H9 (cell line): ENCODE measurements around the gene TAF15. TPM values are rescaled to one million over a fixed set of nuclear protein-coding genes. Genes with fewer than 3 reads are reported as not detected.

Source experiments
- DNase-seq: peaks from one replicate; pipeline ENCODE4 v3.0.0-alpha.2; 2017
- H2AFZ ChIP-seq: one replicate; pipeline ENCODE4 v1.6.1; 2013; ENCODE audit warnings: mild to moderate bottlenecking, low read length, control low read depth, moderate library complexity
- H2AK5ac ChIP-seq: 2 replicates; pipeline ENCODE4 v1.6.1; 2013; ENCODE audit warnings: low read length, control low read depth, mixed read lengths; ENCODE audit not compliant: insufficient read length
- H2BK120ac ChIP-seq: one replicate; pipeline ENCODE4 v1.6.1; 2013; ENCODE audit warnings: low read depth, mild to moderate bottlenecking, low read length, control low read depth, inconsistent platforms; ENCODE audit not compliant: poor library complexity, severe bottlenecking
- H2BK12ac ChIP-seq: 2 replicates; pipeline ENCODE4 v1.6.1; 2013; ENCODE audit warnings: low read length, control low read depth, mixed read lengths, low read depth; ENCODE audit not compliant: insufficient read length
- H2BK15ac ChIP-seq: 2 replicates; pipeline ENCODE4 v1.6.1; 2013; ENCODE audit warnings: low read depth, low read length, control low read depth
- H2BK20ac ChIP-seq: one replicate; pipeline ENCODE4 v1.6.1; 2013; ENCODE audit warnings: low read depth, mild to moderate bottlenecking, low read length, control low read depth, inconsistent platforms; ENCODE audit not compliant: poor library complexity, severe bottlenecking
- H2BK5ac ChIP-seq: 2 replicates; pipeline ENCODE4 v1.6.1; 2013; ENCODE audit warnings: low read length, control low read depth, mixed read lengths; ENCODE audit not compliant: insufficient read length
- H3K14ac ChIP-seq: 2 replicates; pipeline ENCODE4 v1.6.1; 2013; ENCODE audit warnings: low read length, control low read depth; ENCODE audit not compliant: insufficient read depth
- H3K18ac ChIP-seq: 2 replicates; pipeline ENCODE4 v1.6.1; 2013; ENCODE audit warnings: low read depth, mild to moderate bottlenecking, mixed read lengths, low read length, control low read depth; ENCODE audit not compliant: insufficient read length
- H3K23ac ChIP-seq: 2 replicates; pipeline ENCODE4 v1.6.1; 2013; ENCODE audit warnings: low read length, control low read depth, mixed read lengths, low read depth; ENCODE audit not compliant: insufficient read length
- H3K23me2 ChIP-seq: 2 replicates; pipeline ENCODE4 v1.6.1; 2013; ENCODE audit warnings: low read depth, mild to moderate bottlenecking, mixed read lengths, low read length, control low read depth; ENCODE audit not compliant: insufficient read length, poor library complexity, severe bottlenecking
- H3K27ac ChIP-seq: 2 replicates; pipeline ENCODE4 v1.5.1; 2013; ENCODE audit warnings: low read length, control low read depth, mixed read lengths, low read depth; ENCODE audit not compliant: insufficient read length
- H3K27me3 ChIP-seq: 2 replicates; pipeline ENCODE4 v1.6.1; 2013; ENCODE audit warnings: low read length, control low read depth, inconsistent platforms; ENCODE audit not compliant: insufficient read depth
- H3K4ac ChIP-seq: 2 replicates; pipeline ENCODE4 v1.6.1; 2013; ENCODE audit warnings: low read depth, mild to moderate bottlenecking, control low read depth, inconsistent platforms, low read length, moderate library complexity
- H3K4me1 ChIP-seq: 2 replicates; pipeline ENCODE4 v1.6.1; 2013; ENCODE audit warnings: low read length, control low read depth, inconsistent platforms; ENCODE audit not compliant: insufficient read depth
- H3K4me2 ChIP-seq: 2 replicates; pipeline ENCODE4 v1.6.1; 2013; ENCODE audit warnings: low read length, control low read depth, mixed read lengths; ENCODE audit not compliant: insufficient read length, insufficient read depth
- H3K56ac ChIP-seq: 2 replicates; pipeline ENCODE4 v1.6.1; 2013; ENCODE audit warnings: low read depth, mild to moderate bottlenecking, mixed read lengths, low read length, control low read depth; ENCODE audit not compliant: insufficient read length
- H3K79me1 ChIP-seq: 2 replicates; pipeline ENCODE4 v1.6.1; 2013; ENCODE audit warnings: low read depth, mild to moderate bottlenecking, moderate library complexity, low read length, control low read depth, inconsistent platforms; ENCODE audit not compliant: insufficient read depth, poor library complexity, severe bottlenecking
- H3K79me2 ChIP-seq: 2 replicates; pipeline ENCODE4 v1.6.1; 2013; ENCODE audit warnings: low read length, control low read depth, inconsistent platforms; ENCODE audit not compliant: insufficient read depth
- H3K9ac ChIP-seq: 2 replicates; pipeline ENCODE4 v1.6.1; 2013; ENCODE audit warnings: low read length, control low read depth, mixed read lengths; ENCODE audit not compliant: insufficient read length; ENCODE audit errors: extremely low read depth
- H3K9me3 ChIP-seq: one replicate; pipeline ENCODE4 v1.6.1; 2013; ENCODE audit warnings: low read depth, low read length, inconsistent platforms; ENCODE audit not compliant: control insufficient read depth
- H3T11ph ChIP-seq: one replicate; pipeline ENCODE4 v1.6.1; 2013; ENCODE audit warnings: mild to moderate bottlenecking, low read length, control low read depth, inconsistent platforms
- H4K20me1 ChIP-seq: one replicate; pipeline ENCODE4 v1.6.1; 2013; ENCODE audit not compliant: control insufficient read depth, insufficient read length, insufficient read depth
- H4K5ac ChIP-seq: 2 replicates; pipeline ENCODE4 v1.6.1; 2013; ENCODE audit warnings: low read depth, mild to moderate bottlenecking, mixed read lengths, low read length, control low read depth; ENCODE audit not compliant: insufficient read length
- H4K8ac ChIP-seq: replicated peaks from 2 replicates; pipeline ENCODE4 v1.6.1; 2013; ENCODE audit warnings: low read length, control low read depth, mixed read lengths, low read depth; ENCODE audit not compliant: insufficient read length
- H4K91ac ChIP-seq: 2 replicates; pipeline ENCODE4 v1.6.1; 2013; ENCODE audit warnings: low read depth, mild to moderate bottlenecking, moderate library complexity, mixed read lengths, low read length, control low read depth; ENCODE audit not compliant: insufficient read length
- H3K27ac Mint-ChIP-seq, 3 experiments: 2 replicates in 2 of 3; 3 replicates in 1 of 3; pipeline ENCODE4 v1.8.0; 2020 to 2021; ENCODE audit warnings: mixed read lengths in 3 of 3, mild to moderate bottlenecking in 1 of 3, moderate library complexity in 1 of 3
- H3K27me3 Mint-ChIP-seq: 2 replicates; pipeline ENCODE4 v1.8.0; 2021; ENCODE audit warnings: low read depth, mild to moderate bottlenecking, moderate library complexity, mixed read lengths
- H3K36me3 Mint-ChIP-seq, 3 experiments: 2 replicates in 2 of 3; 3 replicates in 1 of 3; pipeline ENCODE4 v1.8.0; 2020 to 2021; ENCODE audit warnings: low read depth in 3 of 3, mixed read lengths in 3 of 3; ENCODE audit not compliant: insufficient read depth in 1 of 3
- H3K4me1 Mint-ChIP-seq, 2 experiments: 2 replicates each; pipeline ENCODE4 v1.8.0; 2020; ENCODE audit warnings: mixed read lengths in 2 of 2
- H3K4me3 Mint-ChIP-seq, 2 experiments: 2 replicates in 1 of 2; 3 replicates in 1 of 2; pipeline ENCODE4 v1.8.0; 2020 to 2021; ENCODE audit warnings: mild to moderate bottlenecking in 2 of 2, mixed read lengths in 2 of 2, moderate library complexity in 1 of 2
- H3K9me3 Mint-ChIP-seq, 2 experiments: 2 replicates in 1 of 2; 3 replicates in 1 of 2; pipeline ENCODE4 v1.8.0; 2020; ENCODE audit warnings: mild to moderate bottlenecking in 2 of 2, mixed read lengths in 2 of 2, moderate library complexity in 1 of 2
- CTCF ChIP-seq: fragments of 200-600 bp; sonication (generic); conservative IDR thresholded peaks from 3 replicates; pipeline ENCODE4 v1.8.0; 2021; ENCODE audit warnings: antibody characterized with exemption, mild to moderate bottlenecking
- WGBS: extraction: QIAGEN DNeasy Blood & Tissue Kit; methylation state at CpG from one replicate; pipeline ENCODE4 v1.1.7; 2013; ENCODE audit warnings: missing lambda C conversion rate, low lambda C conversion rate, mixed read lengths; ENCODE audit not compliant: insufficient read length; ENCODE audit errors: extremely low coverage; 5-methylcytosine and 5-hydroxymethylcytosine counted together
- total RNA-seq: library from RNA; stranded (reverse); gene quantifications from 2 replicates; pipeline ENCODE4 v1.2.1, GENCODE V29; 2021

Gene TAF15
- total RNA-seq, 1 experiment from 2014 or later = 304 TPM

GRCh38 chr17:35847006-35847405, 37.7 kb downstream of the TAF15 start:
- Histone ChIP-seq H4K91ac (no peak overlapping the region), H3K23ac (no peak overlapping the region), H3K4me1 (no peaks in the 10 kb centered on the region), H3K4ac (no peak overlapping the region), H2BK12ac (no peak overlapping the region), H4K20me1 (no peaks in the 10 kb centered on the region), H2BK120ac (no peak overlapping the region), H3T11ph (no peak overlapping the region), H2AK5ac (no peak overlapping the region), H3K79me1 (no peaks in the 10 kb centered on the region), H3K27me3 (no peaks in the 10 kb centered on the region), H3K79me2 (no peaks in the 10 kb centered on the region), H3K18ac (no peak overlapping the region), H3K56ac (no peak overlapping the region), H3K9me3 (no peaks in the 10 kb centered on the region), H2AFZ (no peak overlapping the region), H3K9ac (no peak overlapping the region), H4K5ac (no peak overlapping the region), H2BK15ac (no peak overlapping the region), H2BK5ac (no peak overlapping the region), H2BK20ac (no peak overlapping the region), H4K8ac (no peak overlapping the region), H3K4me2 (no peak overlapping the region), H3K14ac (no peak overlapping the region), H3K23me2 (no peaks in the 10 kb centered on the region), H3K27ac (no peak overlapping the region)
- H3K36me3 Mint-ChIP-seq = peaks cover 36 to 75% (median 73%) of the 10 kb centered on the region in 3 experiments
- peak overlapping the region in 1 of 3 experiments; percentile 80; a peak in 2 of 7 replicates for H3K27ac Mint-ChIP-seq
- H3K4me3 Mint-ChIP-seq = no peak overlapping the region
- no peak for TF ChIP-seq CTCF
- DNase-seq = no peak
- H3K27me3 Mint-ChIP-seq = no peaks in the 10 kb centered on the region; the same call in 1 of the 2 replicates
- WGBS = no CpG with 5 or more reads among the region's 2 CpGs
- H3K4me1 Mint-ChIP-seq = peaks cover 11 to 15% of the 10 kb centered on the region in 2 experiments
- no peaks in the 10 kb centered on the region for H3K9me3 Mint-ChIP-seq
